Measurements from ENCODE around the gene TMEM9.

DNA sequence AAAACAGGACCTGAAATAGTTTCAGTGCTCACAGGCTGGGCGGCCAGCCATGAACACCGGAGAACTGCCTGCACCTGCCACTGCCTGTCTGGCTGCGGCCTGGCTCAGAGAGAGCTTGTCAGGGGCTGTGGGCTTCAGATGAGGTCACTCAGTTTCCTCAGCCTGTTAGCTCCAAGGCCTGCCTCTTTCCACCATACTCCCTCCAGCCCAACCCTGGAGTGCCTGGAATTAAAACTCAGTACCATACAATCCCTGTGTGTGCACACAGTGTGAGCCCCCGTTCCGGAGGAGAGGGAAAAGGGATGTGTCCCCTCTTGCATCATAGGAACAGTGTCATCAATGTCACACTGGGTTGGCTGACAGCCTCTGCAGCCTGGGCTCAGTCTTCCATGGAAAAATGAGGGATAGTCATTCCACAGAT lies 58.2 kb downstream of the TMEM9 start:
- TF ChIP-seq, protein P1, sequence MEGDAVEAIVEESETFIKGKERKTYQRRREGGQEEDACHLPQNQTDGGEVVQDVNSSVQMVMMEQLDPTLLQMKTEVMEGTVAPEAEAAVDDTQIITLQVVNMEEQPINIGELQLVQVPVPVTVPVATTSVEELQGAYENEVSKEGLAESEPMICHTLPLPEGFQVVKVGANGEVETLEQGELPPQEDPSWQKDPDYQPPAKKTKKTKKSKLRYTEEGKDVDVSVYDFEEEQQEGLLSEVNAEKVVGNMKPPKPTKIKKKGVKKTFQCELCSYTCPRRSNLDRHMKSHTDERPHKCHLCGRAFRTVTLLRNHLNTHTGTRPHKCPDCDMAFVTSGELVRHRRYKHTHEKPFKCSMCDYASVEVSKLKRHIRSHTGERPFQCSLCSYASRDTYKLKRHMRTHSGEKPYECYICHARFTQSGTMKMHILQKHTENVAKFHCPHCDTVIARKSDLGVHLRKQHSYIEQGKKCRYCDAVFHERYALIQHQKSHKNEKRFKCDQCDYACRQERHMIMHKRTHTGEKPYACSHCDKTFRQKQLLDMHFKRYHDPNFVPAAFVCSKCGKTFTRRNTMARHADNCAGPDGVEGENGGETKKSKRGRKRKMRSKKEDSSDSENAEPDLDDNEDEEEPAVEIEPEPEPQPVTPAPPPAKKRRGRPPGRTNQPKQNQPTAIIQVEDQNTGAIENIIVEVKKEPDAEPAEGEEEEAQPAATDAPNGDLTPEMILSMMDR (IDR thresholded peaks at IDR 0.05; ENCODE audit: poor library complexity), result no peak
- TF ChIP-seq EZH2phosphoT487 (IDR thresholded peaks at IDR 0.05; ENCODE audit: low read depth, severe bottlenecking, unreplicated experiment) (no peak), EZH2 (IDR thresholded peaks at IDR 0.05; ENCODE audit: borderline replicate concordance) (no peak)
